HUES6 (cell line): ENCODE measurements around the gene CAPN9.

Experiments used
- H3K27ac ChIP-seq: 2 replicates; pipeline ENCODE4 v1.7.0; 2013; ENCODE audit warnings: low read depth, mild to moderate bottlenecking, low read length, inconsistent platforms
- H3K27me3 ChIP-seq: 2 replicates; pipeline ENCODE4 v1.6.1; 2013; ENCODE audit warnings: low read length; ENCODE audit not compliant: control insufficient read depth, insufficient read depth
- H3K36me3 ChIP-seq: 2 replicates; pipeline ENCODE4 v1.6.1; 2013; ENCODE audit warnings: low read length; ENCODE audit not compliant: control insufficient read depth, insufficient read depth
- H3K4me1 ChIP-seq: 2 replicates; pipeline ENCODE4 v1.6.1; 2013; ENCODE audit warnings: low read length; ENCODE audit not compliant: control insufficient read depth, insufficient read depth
- H3K4me3 ChIP-seq: 2 replicates; pipeline ENCODE4 v1.5.1; 2013; ENCODE audit warnings: low read depth, low read length
- H3K9ac ChIP-seq: one replicate; pipeline ENCODE4 v1.6.1; 2013; ENCODE audit warnings: mild to moderate bottlenecking, low read length
- H3K9me3 ChIP-seq: 2 replicates; pipeline ENCODE4 v1.6.1; 2013; ENCODE audit warnings: low read depth, low read length; ENCODE audit not compliant: control insufficient read depth, insufficient read depth

CAPN9 gene

DNA sequence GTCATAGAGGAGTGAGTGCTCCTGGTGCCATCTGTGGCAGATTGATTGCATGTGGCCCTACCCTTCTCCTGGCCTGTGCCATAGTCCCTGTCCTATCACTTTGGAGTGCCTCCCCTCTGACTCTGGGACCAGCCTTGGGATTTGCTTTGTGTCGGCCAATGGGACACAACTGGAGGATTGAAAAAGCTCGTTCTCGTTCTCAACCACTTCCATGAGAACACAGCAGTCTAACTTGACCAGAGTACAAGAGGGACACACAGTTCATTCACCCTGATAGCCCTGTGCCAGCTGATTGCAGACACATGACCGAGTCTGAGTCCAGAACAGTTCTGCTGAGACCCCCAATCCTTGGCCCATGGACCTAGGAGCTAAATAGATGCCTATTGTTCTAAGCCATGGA lies 73.4 kb downstream of the CAPN9 start:
- no peaks in the 10 kb centered on the region for H3K36me3 ChIP-seq
- H3K4me3 ChIP-seq, result no peak overlapping the region
- H3K4me1 ChIP-seq, result no peaks in the 10 kb centered on the region
- H3K9me3 ChIP-seq, result no peaks in the 10 kb centered on the region
- H3K27ac ChIP-seq, result no peak overlapping the region
- peaks cover 5% of the 10 kb centered on the region for H3K27me3 ChIP-seq
- no peak overlapping the region for H3K9ac ChIP-seq

DNA sequence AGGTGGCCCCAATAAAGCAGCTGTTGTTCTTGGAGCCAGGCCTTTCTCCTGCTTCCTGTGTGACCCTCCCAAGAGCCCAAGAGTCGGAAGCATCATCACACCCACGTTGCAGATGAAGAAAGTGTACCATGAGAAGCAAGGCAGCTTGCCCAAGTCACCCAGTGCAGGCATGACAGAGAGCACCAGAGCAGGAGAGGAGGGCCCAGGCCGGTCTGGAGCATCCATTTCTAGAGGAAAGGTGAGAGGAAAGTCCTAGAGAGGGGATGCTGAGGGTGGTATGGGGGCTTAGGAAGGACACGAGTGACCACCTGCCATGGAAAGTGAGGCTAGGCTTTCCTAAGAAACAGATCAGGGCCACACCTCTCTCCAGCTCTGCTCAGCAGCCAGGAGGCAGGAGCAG lies 74.2 kb downstream of the CAPN9 start:
- Histone ChIP-seq H3K36me3 (no peaks in the 10 kb centered on the region), H3K9ac (no peak overlapping the region), H3K4me1 (no peaks in the 10 kb centered on the region), H3K4me3 (no peak overlapping the region), H3K27ac (no peak overlapping the region), H3K27me3 (peaks cover 4% of the 10 kb centered on the region; the same call in 1 of the 2 replicates), H3K9me3 (no peaks in the 10 kb centered on the region)

DNA sequence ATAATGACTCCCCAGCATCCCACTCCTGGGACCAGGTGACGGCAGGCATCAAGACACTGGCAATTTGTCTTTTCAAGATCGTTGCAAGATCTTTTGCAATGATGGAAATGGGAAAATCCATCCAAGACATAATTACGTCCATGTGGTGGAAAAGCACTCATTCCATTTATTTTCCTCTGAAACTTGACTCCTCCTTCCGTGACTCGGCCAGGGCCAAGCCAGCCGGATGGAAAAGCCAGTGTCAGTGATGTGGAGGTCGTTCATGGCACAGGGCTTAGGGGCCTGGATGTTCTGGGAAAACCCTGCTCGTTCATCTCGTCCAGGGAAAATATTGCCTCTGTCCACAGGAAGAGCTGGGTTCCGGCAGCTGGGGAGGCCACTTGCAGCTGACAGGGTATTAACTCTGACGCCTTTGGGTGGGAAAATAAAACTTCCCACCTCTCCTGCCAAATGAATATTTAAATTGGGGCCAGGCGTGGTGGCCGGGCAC lies 74.9 kb downstream of the CAPN9 start:
- Histone ChIP-seq H3K36me3 (no peaks in the 10 kb centered on the region), H3K9me3 (no peaks in the 10 kb centered on the region), H3K27me3 (peaks cover 4% of the 10 kb centered on the region; the same call in 1 of the 2 replicates), H3K4me3 (no peak overlapping the region), H3K27ac (no peak overlapping the region), H3K4me1 (no peaks in the 10 kb centered on the region), H3K9ac (no peak overlapping the region)

DNA sequence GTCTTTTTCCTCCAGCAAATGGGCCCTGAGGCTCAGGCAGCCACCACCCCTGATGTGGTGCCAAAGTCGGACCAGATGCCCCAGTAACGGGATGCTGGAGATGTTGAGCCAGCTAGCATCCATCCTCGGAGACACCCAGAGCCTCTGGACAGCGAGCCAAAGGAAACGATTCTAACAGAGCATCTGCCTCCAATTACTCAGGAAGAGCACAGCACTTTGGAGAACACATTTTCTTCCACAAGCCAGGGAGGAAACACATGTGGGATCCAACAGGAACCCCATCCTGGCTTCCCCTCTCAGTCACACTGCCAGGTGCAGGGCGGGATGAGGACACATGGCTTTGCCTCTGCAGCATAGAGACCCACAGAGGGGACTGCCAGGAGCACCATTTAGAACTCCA lies 76.2 kb downstream of the CAPN9 start:
- peaks cover 4% of the 10 kb centered on the region; the same call in 1 of the 2 replicates for H3K27me3 ChIP-seq
- H3K4me3 ChIP-seq, result no peak overlapping the region
- no peak overlapping the region for H3K27ac ChIP-seq
- H3K9ac ChIP-seq, result no peak overlapping the region
- H3K9me3 ChIP-seq, result no peaks in the 10 kb centered on the region
- H3K4me1 ChIP-seq, result no peaks in the 10 kb centered on the region
- no peaks in the 10 kb centered on the region for H3K36me3 ChIP-seq

DNA sequence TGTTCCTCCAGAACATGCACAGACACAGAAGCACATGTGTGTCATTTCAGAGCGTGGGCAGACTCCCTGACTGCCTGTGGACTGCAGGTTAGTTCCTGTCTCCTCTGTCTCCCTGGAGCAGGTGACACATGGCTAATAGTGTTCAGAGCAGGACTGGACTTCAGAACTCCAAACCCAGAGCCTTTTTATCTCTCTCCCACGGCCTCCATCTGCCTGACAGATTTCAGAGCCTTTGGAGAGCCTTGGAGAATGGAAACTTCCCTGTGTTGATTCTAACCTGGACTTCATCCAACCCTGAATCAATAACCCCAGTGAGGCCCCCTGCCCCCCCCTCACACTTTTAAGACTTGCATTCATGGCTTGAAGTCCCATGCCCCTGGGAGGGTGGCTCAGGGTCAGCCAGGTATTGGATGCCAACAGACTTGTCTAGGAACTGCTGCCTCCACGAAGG lies 76.8 kb downstream of the CAPN9 start:
- Histone ChIP-seq H3K27ac (no peak overlapping the region), H3K36me3 (no peaks in the 10 kb centered on the region), H3K9me3 (no peaks in the 10 kb centered on the region), H3K4me1 (no peaks in the 10 kb centered on the region), H3K9ac (no peak overlapping the region), H3K27me3 (peaks cover 4% of the 10 kb centered on the region; the same call in 1 of the 2 replicates), H3K4me3 (no peak overlapping the region)

DNA sequence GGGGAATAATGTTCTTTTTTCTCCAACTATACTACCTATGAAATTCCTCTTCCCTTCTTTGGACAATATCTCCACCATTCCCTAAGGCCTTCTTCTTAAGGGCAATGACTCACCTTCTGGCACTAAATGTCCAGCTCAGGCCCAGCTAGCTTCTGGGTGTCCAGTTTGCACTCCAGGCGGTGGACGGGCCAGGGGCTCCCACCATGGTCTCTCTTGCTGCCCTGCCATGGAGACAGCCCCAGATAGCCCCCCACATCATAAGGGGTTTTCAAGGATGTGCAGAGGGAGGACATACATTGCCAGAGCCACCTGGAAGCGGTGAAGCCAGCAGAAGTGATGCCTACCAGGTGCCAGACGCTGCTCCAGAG lies 77.3 kb downstream of the CAPN9 start:
- no peaks in the 10 kb centered on the region for H3K4me1 ChIP-seq
- peaks cover 4% of the 10 kb centered on the region; the same call in 1 of the 2 replicates for H3K27me3 ChIP-seq
- H3K9me3 ChIP-seq, result no peaks in the 10 kb centered on the region
- H3K36me3 ChIP-seq, result no peaks in the 10 kb centered on the region
- no peak overlapping the region for H3K9ac ChIP-seq
- no peak overlapping the region for H3K4me3 ChIP-seq
- no peak overlapping the region for H3K27ac ChIP-seq

DNA sequence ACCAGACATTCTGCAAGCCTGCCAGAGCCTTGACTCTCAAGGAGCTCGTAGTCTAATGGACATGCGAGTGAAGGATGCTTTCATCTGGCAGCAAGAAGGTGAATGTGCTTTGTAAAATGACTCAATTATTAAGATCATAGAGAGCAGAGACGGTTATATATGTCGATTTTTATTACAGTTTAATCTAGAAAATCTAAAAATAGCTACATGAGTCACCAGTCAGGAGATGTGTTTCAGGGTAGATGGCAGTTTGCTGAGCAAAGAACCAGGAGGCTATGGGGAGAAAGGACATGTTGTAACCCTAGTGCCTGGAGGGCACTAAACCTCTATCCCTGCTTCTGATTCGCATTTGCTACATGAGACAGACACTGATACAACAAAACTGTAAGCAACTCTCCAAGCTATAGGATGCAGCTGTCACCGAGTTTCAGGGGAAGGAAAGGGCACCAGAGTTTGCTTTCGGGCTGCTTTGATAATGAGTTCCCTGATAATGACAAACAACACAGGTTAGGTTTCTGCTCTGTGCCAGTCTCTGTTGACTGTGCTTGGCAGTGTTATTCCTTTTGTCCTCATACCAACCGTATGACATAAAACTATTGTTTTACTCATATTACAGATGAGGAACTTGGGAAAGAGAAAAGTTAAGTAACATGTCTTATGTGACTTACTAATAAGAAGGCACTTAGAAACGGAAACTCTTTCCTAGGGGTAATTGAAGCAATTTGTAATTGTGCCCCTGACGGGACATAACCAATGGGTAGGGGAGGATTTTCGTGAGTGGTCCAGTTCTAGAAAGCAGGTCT lies 77.9 kb downstream of the CAPN9 start:
- H3K27me3 ChIP-seq, result peaks cover 4% of the 10 kb centered on the region; the same call in 1 of the 2 replicates
- no peak overlapping the region for H3K9ac ChIP-seq
- H3K27ac ChIP-seq, result no peak overlapping the region
- H3K36me3 ChIP-seq, result no peaks in the 10 kb centered on the region
- no peak overlapping the region for H3K4me3 ChIP-seq
- H3K9me3 ChIP-seq, result no peaks in the 10 kb centered on the region
- H3K4me1 ChIP-seq, result no peaks in the 10 kb centered on the region

DNA sequence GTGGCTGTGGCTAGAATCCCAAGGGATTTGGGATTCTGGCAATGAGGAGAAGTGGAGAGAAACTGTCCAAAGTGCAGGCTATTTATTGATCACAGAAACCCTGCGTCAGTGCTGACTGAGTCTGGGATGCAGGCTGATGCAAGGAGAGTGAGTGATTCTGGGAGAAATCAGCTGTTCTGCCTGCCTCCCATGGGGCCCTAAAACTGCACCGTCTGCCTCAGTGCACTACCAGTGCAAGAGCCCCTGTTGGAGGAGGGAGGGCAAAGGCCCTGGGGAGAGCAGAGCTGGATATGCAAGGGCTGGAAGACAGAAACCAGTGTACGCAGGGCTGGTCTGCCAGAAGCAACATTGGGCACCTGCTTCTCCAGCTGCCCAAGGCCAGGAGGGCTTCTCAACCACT lies 78.6 kb downstream of the CAPN9 start:
- Histone ChIP-seq H3K36me3 (no peaks in the 10 kb centered on the region), H3K4me1 (no peaks in the 10 kb centered on the region), H3K27ac (no peak overlapping the region), H3K27me3 (peaks cover 4% of the 10 kb centered on the region; the same call in 1 of the 2 replicates), H3K9ac (no peak overlapping the region), H3K9me3 (no peaks in the 10 kb centered on the region), H3K4me3 (no peak overlapping the region)

DNA sequence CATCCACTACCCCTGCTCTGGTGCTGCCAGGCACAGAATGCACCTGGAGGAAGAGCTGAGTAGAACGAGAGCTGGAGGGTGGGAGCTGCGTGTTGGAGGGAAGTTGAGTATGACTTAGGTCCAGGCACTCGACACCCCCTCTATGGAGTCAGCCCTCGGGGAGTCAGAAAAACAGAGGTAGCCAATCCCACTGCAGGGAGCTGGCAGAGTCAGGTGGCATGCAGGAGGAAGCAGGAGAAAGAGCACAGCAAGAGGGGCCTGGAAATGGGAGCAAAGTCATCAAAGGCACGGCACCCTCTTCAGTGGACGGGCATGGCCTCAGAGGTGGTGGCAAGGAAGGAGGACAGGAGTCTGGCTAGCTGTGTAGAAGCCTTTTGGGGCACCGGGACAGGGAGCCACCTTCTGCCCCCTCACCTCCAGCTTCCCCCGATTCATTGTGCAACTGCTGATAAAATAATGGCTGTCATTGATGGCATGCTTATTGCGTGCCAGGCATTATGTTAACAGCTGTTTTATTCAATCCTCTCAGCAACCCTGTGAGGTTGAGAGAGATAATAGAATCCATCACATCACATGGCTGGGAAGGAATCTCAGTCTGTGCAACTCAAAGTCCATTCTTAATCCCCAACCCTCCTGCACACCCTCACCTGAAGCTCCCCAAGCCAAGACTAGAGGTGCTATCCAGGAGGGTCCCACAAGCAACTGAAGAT lies 79.1 kb downstream of the CAPN9 start:
- no peaks in the 10 kb centered on the region for H3K4me1 ChIP-seq
- H3K36me3 ChIP-seq, result no peaks in the 10 kb centered on the region
- H3K4me3 ChIP-seq, result no peak overlapping the region
- no peaks in the 10 kb centered on the region for H3K9me3 ChIP-seq
- H3K27ac ChIP-seq, result no peak overlapping the region
- peaks cover 4% of the 10 kb centered on the region; the same call in 1 of the 2 replicates for H3K27me3 ChIP-seq
- H3K9ac ChIP-seq, result no peak overlapping the region

DNA sequence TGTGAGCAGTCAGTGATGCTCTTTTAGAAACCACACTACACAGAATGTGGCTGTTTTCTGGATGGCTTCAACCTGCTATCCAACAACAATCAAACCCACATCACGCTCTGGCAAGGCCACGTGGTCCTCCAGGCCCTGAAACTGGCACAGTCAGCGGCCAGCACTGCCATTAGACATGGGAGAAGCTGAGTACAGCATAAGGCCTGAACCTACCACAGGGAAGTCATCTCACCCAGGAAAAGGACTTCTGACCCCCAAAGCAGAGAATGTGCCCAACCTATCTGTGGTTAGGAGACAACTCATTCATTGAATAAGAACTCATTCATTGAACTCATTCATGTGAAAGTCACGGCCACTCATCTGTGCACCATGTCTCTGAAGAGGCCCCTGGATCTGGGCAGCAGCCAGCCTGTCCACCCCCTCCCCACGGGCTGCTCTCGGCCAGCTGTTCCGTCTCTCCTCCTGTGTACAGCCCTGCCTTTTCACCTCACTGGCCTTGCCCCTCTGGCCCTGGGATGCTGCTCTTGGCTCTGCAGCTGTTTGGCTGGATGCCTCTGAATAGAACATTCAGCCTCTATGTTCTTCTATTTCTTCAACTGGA lies 80.0 kb downstream of the CAPN9 start:
- no peak overlapping the region for H3K9ac ChIP-seq
- H3K4me1 ChIP-seq, result no peaks in the 10 kb centered on the region
- H3K27me3 ChIP-seq, result peaks cover 4% of the 10 kb centered on the region; the same call in 1 of the 2 replicates
- H3K4me3 ChIP-seq, result no peak overlapping the region
- H3K27ac ChIP-seq, result no peak overlapping the region
- no peaks in the 10 kb centered on the region for H3K9me3 ChIP-seq
- no peaks in the 10 kb centered on the region for H3K36me3 ChIP-seq

DNA sequence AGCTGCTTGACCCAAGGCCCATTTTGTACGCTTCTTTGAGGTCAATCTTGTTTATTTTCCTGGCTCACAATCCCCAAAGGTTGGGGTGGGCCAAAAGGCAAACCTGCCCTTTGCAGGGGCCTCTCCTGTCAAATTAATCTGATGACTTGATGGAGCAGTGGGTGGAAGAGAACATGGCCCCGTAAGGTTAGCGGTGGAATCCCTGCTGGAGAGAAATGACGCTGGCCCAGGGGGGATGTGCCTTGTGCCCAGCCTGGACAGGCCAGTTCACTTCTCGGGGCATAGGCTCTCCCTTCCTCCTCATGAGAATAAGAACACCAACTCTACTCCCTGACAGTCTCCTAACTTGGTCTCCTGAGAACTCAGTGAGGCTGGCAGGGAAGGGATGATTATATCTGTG lies 80.6 kb downstream of the CAPN9 start:
- Histone ChIP-seq H3K27ac (no peak overlapping the region), H3K9ac (no peak overlapping the region), H3K4me3 (no peak overlapping the region), H3K4me1 (no peaks in the 10 kb centered on the region), H3K36me3 (no peaks in the 10 kb centered on the region), H3K27me3 (peaks cover 4% of the 10 kb centered on the region; the same call in 1 of the 2 replicates), H3K9me3 (no peaks in the 10 kb centered on the region)
